AG20443 (cell line): ENCODE measurements around the gene NSD2.
A peak's percentile ranks its signal among the peaks of the same experiment; 100 is the strongest.
"Not testable (repeated sequence)": the region's sequence is repeated elsewhere in the genome, so short reads cannot be mapped to it uniquely, and the experiment has no call there.

Experiments
- DNase-seq: peaks from one replicate; pipeline ENCODE4 v3.0.0; 2012; ENCODE audit warnings: low spot score, mixed read lengths

Gene NSD2

GRCh38 chr4:1870578-1871443 lies at the start of gene NSD2:
TSS of gene NSD2 (plus strand) at chr4:1871393. CDS start at chr4:1900655, 29,262 bp downstream.
- peak; percentile 99 for DNase-seq

GRCh38 chr4:1821679-1822567 lies 49.3 kb upstream of the NSD2 start:
- DNase-seq, result no peak

GRCh38 chr4:1822568-1823544 lies 48.3 kb upstream of the NSD2 start:
- no peak for DNase-seq

GRCh38 chr4:1823545-1823932 lies 47.7 kb upstream of the NSD2 start:
- no peak for DNase-seq

- DNase-seq, result no peak
Measured at GRCh38 chr4:1824746-1825145, 46.4 kb upstream of the NSD2 start.

- DNase-seq, result no peak
Measured at GRCh38 chr4:1825326-1825725, 45.9 kb upstream of the NSD2 start.

- no peak for DNase-seq
Measured at GRCh38 chr4:1826531-1827350, 44.5 kb upstream of the NSD2 start.

- no peak for DNase-seq
Measured at GRCh38 chr4:1830234-1830633, 41.0 kb upstream of the NSD2 start.

GRCh38 chr4:1830642-1831228 lies 40.5 kb upstream of the NSD2 start:
- DNase-seq, result no peak

GRCh38 chr4:1831331-1831730 lies 39.9 kb upstream of the NSD2 start:
- DNase-seq, result no peak

GRCh38 chr4:1832690-1833089 lies 38.5 kb upstream of the NSD2 start:
- DNase-seq, result no peak

- no peak for DNase-seq
Measured at GRCh38 chr4:1833307-1834046, 37.7 kb upstream of the NSD2 start.

- no peak for DNase-seq
Measured at GRCh38 chr4:1834047-1834775, 37.0 kb upstream of the NSD2 start.

GRCh38 chr4:1835836-1836235 lies 35.4 kb upstream of the NSD2 start:
- not testable (repeated sequence) for DNase-seq

GRCh38 chr4:1836650-1837049 lies 34.5 kb upstream of the NSD2 start:
- DNase-seq, result no peak

GRCh38 chr4:1837069-1837468 lies 34.1 kb upstream of the NSD2 start:
- DNase-seq, result no peak

- DNase-seq, result no peak
Measured at GRCh38 chr4:1839282-1839681, 31.9 kb upstream of the NSD2 start.

- DNase-seq, result no peak
Measured at GRCh38 chr4:1841201-1841886, 29.8 kb upstream of the NSD2 start.

GRCh38 chr4:1841887-1842210 lies 29.3 kb upstream of the NSD2 start:
- no peak for DNase-seq
